Caco-2 (cell line): ENCODE results near the gene OSBPL10. TPM values are rescaled to one million over a fixed set of nuclear protein-coding genes. Genes with fewer than 3 reads are reported as not detected.

Experiments used
- BruUV-seq: library from RNA; stranded (reverse); fragments of 400-500 nt; replicated peaks from 2 replicates; lab custom pipeline; 2021; lab: Mats Ljungman, UMichigan
- CTCF ChIA-PET: fragments of 300-600 bp; sonication (Branson Sonifier 250); formaldehyde crosslinking; loops from one replicate; lab custom pipeline; 2022; ENCODE audit warnings: antibody characterized with exemption; lab: Charles Lee
- POLR2A ChIA-PET: fragments of 300-600 bp; sonication (Branson Sonifier 250); formaldehyde crosslinking; loops from one replicate; lab custom pipeline; 2022; ENCODE audit warnings: antibody characterized with exemption; lab: Charles Lee
- DNase-seq, 2 experiments: peaks; one replicate each; pipeline versions ENCODE4 v3.0.0 to v3.0.0-alpha.2; 2020 to 2022
- H3K27me3 ChIP-seq: replicated peaks from 2 replicates; pipeline ENCODE4 v1.6.0; 2011; ENCODE audit warnings: low read length; ENCODE audit not compliant: control insufficient read depth, insufficient read depth
- H3K36me3 ChIP-seq: 2 replicates; pipeline ENCODE4 v1.5.1; 2011; ENCODE audit warnings: low read length; ENCODE audit not compliant: control insufficient read depth, insufficient read depth
- H3K4me1 ChIP-seq: fragments of 250-450 bp; sonication (Bioruptor Pico); 2 replicates; pipeline ENCODE4 v1.5.1; 2020; ENCODE audit warnings: mild to moderate bottlenecking
- H3K4me3 ChIP-seq: 2 replicates; pipeline ENCODE4 v1.5.1; 2011; ENCODE audit warnings: low read depth, mild to moderate bottlenecking, control low read depth, low read length
- H3K9me3 ChIP-seq: fragments of 250-450 bp; sonication (Bioruptor Pico); 2 replicates; pipeline ENCODE4 v1.5.1; 2020; ENCODE audit warnings: mild to moderate bottlenecking, moderate library complexity
- H3K27ac Mint-ChIP-seq: one replicate; pipeline ENCODE4 v1.8.0; 2022; ENCODE audit warnings: mixed read lengths; ENCODE audit not compliant: unreplicated experiment
- H3K27me3 Mint-ChIP-seq: one replicate; pipeline ENCODE4 v1.8.0; 2022; ENCODE audit warnings: mixed read lengths; ENCODE audit not compliant: insufficient read depth, unreplicated experiment
- H3K36me3 Mint-ChIP-seq: one replicate; pipeline ENCODE4 v1.8.0; 2022; ENCODE audit warnings: mild to moderate bottlenecking, mixed read lengths; ENCODE audit not compliant: insufficient read depth, unreplicated experiment
- H3K4me1 Mint-ChIP-seq: one replicate; pipeline ENCODE4 v1.8.0; 2022; ENCODE audit warnings: low read depth, mixed read lengths; ENCODE audit not compliant: unreplicated experiment
- H3K4me3 Mint-ChIP-seq: one replicate; pipeline ENCODE4 v1.8.0; 2022; ENCODE audit warnings: mild to moderate bottlenecking, moderate library complexity, mixed read lengths; ENCODE audit not compliant: unreplicated experiment
- H3K9me3 Mint-ChIP-seq: one replicate; pipeline ENCODE4 v1.8.0; 2022; ENCODE audit warnings: mixed read lengths; ENCODE audit not compliant: unreplicated experiment
- intact Hi-C: fragments of 100-400 bp; cut with micrococcal nuclease; formaldehyde crosslinking; loops from one replicate; pipeline ENCODE4 v1.10.0; 2022; ENCODE audit not compliant: unreplicated experiment
- total RNA-seq: library from RNA; stranded (reverse); gene quantifications from 2 replicates; pipeline ENCODE4 v1.2.3, GENCODE V29; 2022
- TF ChIP-seq, protein P1 (sequence below), 2 experiments: fragments of 200-600 bp in 1 of 2; IDR thresholded peaks; 1 replicate in 1 of 2; 2 replicates in 1 of 2; pipeline versions ENCODE4 v1.5.1 to v1.8.0; 2011 to 2022; ENCODE audit warnings: antibody characterized with exemption in 1 of 2, control low read depth in 1 of 2, inconsistent platforms in 1 of 2, low read depth in 1 of 2, low read length in 1 of 2, mild to moderate bottlenecking in 1 of 2, moderate library complexity in 1 of 2; ENCODE audit not compliant: insufficient read depth in 1 of 2, severe bottlenecking in 1 of 2, unreplicated experiment in 1 of 2

OSBPL10 gene
- total RNA-seq, 1 experiment from 2014 or later, result 71.2 TPM

DNA sequence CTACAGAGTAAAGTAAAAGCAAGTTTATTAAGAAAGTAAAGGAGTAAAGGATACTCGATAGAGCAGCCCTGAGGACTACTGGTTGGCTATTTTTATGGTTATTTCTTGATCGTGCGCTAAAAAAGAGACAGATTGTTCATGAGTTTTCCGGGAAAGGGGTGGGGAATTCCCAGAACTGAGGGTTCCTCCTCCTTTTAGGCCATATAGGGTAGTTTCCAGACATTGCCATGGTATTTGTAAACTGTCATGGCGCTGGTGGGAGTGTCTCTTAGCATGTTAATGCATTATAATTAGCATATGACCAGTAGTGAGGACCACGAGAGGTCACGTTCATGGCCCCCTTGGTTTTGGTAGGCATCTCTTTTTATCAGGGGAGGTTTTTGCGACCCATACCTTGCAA is 213.1 kb downstream of the OSBPL10 start:
- Histone ChIP-seq H3K27me3 (no peaks in the 10 kb centered on the region), H3K4me3 (no peak overlapping the region), H3K4me1 (no peaks in the 10 kb centered on the region), H3K36me3 (no peaks in the 10 kb centered on the region), H3K9me3 (no peaks in the 10 kb centered on the region)
- Mint-ChIP-seq H3K36me3 (peaks cover 9% of the 10 kb centered on the region), H3K27ac (no peak overlapping the region), H3K27me3 (no peaks in the 10 kb centered on the region), H3K9me3 (no peaks in the 10 kb centered on the region), H3K4me1 (peaks cover 6% of the 10 kb centered on the region), H3K4me3 (no peak overlapping the region)
- no peak for DNase-seq
- intact Hi-C loops, result loop anchor here (1.0 kb wide), 2 partner anchors 44 to 158 kb away; no protein-coding TSS in a partner anchor
- BruUV-seq, result no TSS peak
- ChIA-PET CTCF (interaction anchor here (1.4 kb wide), 1 partner anchor 43 kb away, joined by 11 read pairs; no protein-coding TSS in a partner anchor), POLR2A (no interaction called here)
- TF ChIP-seq, protein P1, sequence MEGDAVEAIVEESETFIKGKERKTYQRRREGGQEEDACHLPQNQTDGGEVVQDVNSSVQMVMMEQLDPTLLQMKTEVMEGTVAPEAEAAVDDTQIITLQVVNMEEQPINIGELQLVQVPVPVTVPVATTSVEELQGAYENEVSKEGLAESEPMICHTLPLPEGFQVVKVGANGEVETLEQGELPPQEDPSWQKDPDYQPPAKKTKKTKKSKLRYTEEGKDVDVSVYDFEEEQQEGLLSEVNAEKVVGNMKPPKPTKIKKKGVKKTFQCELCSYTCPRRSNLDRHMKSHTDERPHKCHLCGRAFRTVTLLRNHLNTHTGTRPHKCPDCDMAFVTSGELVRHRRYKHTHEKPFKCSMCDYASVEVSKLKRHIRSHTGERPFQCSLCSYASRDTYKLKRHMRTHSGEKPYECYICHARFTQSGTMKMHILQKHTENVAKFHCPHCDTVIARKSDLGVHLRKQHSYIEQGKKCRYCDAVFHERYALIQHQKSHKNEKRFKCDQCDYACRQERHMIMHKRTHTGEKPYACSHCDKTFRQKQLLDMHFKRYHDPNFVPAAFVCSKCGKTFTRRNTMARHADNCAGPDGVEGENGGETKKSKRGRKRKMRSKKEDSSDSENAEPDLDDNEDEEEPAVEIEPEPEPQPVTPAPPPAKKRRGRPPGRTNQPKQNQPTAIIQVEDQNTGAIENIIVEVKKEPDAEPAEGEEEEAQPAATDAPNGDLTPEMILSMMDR (IDR thresholded peaks at IDR 0.05; ENCODE audit: insufficient read depth in 1 of 2, low read depth in 1 of 2, low read length in 1 of 2, severe bottlenecking in 1 of 2, unreplicated experiment in 1 of 2), result no peak

GRCh38 chr3:31766669-31767068 is 214.4 kb downstream of the OSBPL10 start:
- no peak overlapping the region for H3K27ac Mint-ChIP-seq
- peaks cover 6% of the 10 kb centered on the region for H3K4me1 Mint-ChIP-seq
- Histone ChIP-seq H3K36me3 (no peaks in the 10 kb centered on the region), H3K4me1 (no peaks in the 10 kb centered on the region), H3K9me3 (no peaks in the 10 kb centered on the region), H3K27me3 (no peaks in the 10 kb centered on the region), H3K4me3 (no peak overlapping the region)
- no peak for DNase-seq
- peaks cover 9% of the 10 kb centered on the region for H3K36me3 Mint-ChIP-seq
- H3K4me3 Mint-ChIP-seq, result no peak overlapping the region
- no peaks in the 10 kb centered on the region for H3K27me3 Mint-ChIP-seq
- TF ChIP-seq, protein P1 (IDR thresholded peaks at IDR 0.05; ENCODE audit: insufficient read depth in 1 of 2, low read depth in 1 of 2, low read length in 1 of 2, severe bottlenecking in 1 of 2, unreplicated experiment in 1 of 2), result no peak
- no peaks in the 10 kb centered on the region for H3K9me3 Mint-ChIP-seq
- POLR2A ChIA-PET, result no interaction called here
- intact Hi-C loops, result no loop called here
- CTCF ChIA-PET, result interaction anchor here (0.6 kb wide), 1 partner anchor 999 kb away, joined by 3 read pairs; no protein-coding TSS in a partner anchor
- no TSS peak for BruUV-seq

- Mint-ChIP-seq H3K36me3 (peaks cover 9% of the 10 kb centered on the region), H3K9me3 (no peaks in the 10 kb centered on the region), H3K4me1 (peaks cover 6% of the 10 kb centered on the region), H3K4me3 (no peak overlapping the region), H3K27ac (no peak overlapping the region), H3K27me3 (no peaks in the 10 kb centered on the region)
- BruUV-seq, result no TSS peak
- no peaks in the 10 kb centered on the region for H3K9me3 ChIP-seq
- TF ChIP-seq, protein P1 (IDR thresholded peaks at IDR 0.05; ENCODE audit: insufficient read depth in 1 of 2, low read depth in 1 of 2, low read length in 1 of 2, severe bottlenecking in 1 of 2, unreplicated experiment in 1 of 2), result no peak
- POLR2A ChIA-PET, result no interaction called here
- no peak for DNase-seq
- CTCF ChIA-PET, result no interaction called here
- H3K4me3 ChIP-seq, result no peak overlapping the region
- H3K4me1 ChIP-seq, result no peaks in the 10 kb centered on the region
- H3K27me3 ChIP-seq, result no peaks in the 10 kb centered on the region
- intact Hi-C loops, result no loop called here
- H3K36me3 ChIP-seq, result no peaks in the 10 kb centered on the region
These were observed 215.2 kb downstream of the OSBPL10 start for GRCh38 chr3:31765871-31766270.
